ENCODE results near the gene C19orf25. TPM values are rescaled to one million over a fixed set of nuclear protein-coding genes. Genes with fewer than 3 reads are reported as not detected.

Gene C19orf25
- total and polyA plus RNA-seq, 2 of the 13 experiments (the other 11 are each of a cell fraction or from before 2014, with no cell fraction given) = 14.2 to 32.4 TPM

- no peak for TF ChIP-seq GTF3A (CRISPR knock-in tag; conservative IDR thresholded peaks at IDR 0.05)
- TF ChIP-seq MEIS2 (CRISPR knock-in tag; IDR thresholded peaks at IDR 0.05) = peak; percentile 14; the same call in 1 of the 2 replicates
- TF ChIP-seq ZNF33A (CRISPR knock-in tag; IDR thresholded peaks at IDR 0.05; ENCODE audit: borderline replicate concordance) = no peak
- no peak for TF ChIP-seq ATF6 (CRISPR knock-in tag; conservative IDR thresholded peaks at IDR 0.05)
- peak; percentile 51; the same call in 1 of the 2 replicates for TF ChIP-seq PHF21A (CRISPR knock-in tag; IDR thresholded peaks at IDR 0.05)
- TF ChIP-seq ZMYM3 (CRISPR knock-in tag; IDR thresholded peaks at IDR 0.05) = peak; percentile 99
- peak; percentile 79 for TF ChIP-seq ETV5 (CRISPR knock-in tag; IDR thresholded peaks at IDR 0.05; ENCODE audit: borderline replicate concordance)
- TF ChIP-seq, protein P1, sequence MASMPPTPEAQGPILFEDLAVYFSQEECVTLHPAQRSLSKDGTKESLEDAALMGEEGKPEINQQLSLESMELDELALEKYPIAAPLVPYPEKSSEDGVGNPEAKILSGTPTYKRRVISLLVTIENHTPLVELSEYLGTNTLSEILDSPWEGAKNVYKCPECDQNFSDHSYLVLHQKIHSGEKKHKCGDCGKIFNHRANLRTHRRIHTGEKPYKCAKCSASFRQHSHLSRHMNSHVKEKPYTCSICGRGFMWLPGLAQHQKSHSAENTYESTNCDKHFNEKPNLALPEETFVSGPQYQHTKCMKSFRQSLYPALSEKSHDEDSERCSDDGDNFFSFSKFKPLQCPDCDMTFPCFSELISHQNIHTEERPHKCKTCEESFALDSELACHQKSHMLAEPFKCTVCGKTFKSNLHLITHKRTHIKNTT (CRISPR knock-in tag; IDR thresholded peaks at IDR 0.05) = no peak
- no peak for TF ChIP-seq ZBTB39 (CRISPR knock-in tag; IDR thresholded peaks at IDR 0.05)
- TF ChIP-seq ZNF572 (CRISPR knock-in tag; IDR thresholded peaks at IDR 0.05) = no peak
- TF ChIP-seq THYN1 (CRISPR knock-in tag; IDR thresholded peaks at IDR 0.05; ENCODE audit: borderline replicate concordance, low read depth) = no peak
- no peak for TF ChIP-seq MED1 (CRISPR knock-in tag; IDR thresholded peaks at IDR 0.05)
- no peak for TF ChIP-seq REPIN1 (CRISPR knock-in tag; IDR thresholded peaks at IDR 0.05; ENCODE audit: borderline replicate concordance, low read depth)
- no peak for TF ChIP-seq CENPX (CRISPR knock-in tag; IDR thresholded peaks at IDR 0.05)
- TF ChIP-seq ZNF773 (CRISPR knock-in tag; IDR thresholded peaks at IDR 0.05; ENCODE audit: borderline replicate concordance) = no peak
- TF ChIP-seq GTF2F1 (IDR thresholded peaks at IDR 0.05; ENCODE audit: low read length) = no peak
- TF ChIP-seq ZNF326 (CRISPR knock-in tag; IDR thresholded peaks at IDR 0.05; ENCODE audit: borderline replicate concordance) = no peak
- TF ChIP-seq ZNF879 (CRISPR knock-in tag; IDR thresholded peaks at IDR 0.05) = no peak
- no peak for TF ChIP-seq NCOA5 (CRISPR knock-in tag; IDR thresholded peaks at IDR 0.05)
- TF ChIP-seq CERS6 (CRISPR knock-in tag; IDR thresholded peaks at IDR 0.05) = no peak
- TF ChIP-seq ZNF878 (CRISPR knock-in tag; IDR thresholded peaks at IDR 0.05) = no peak
- no peak for TF ChIP-seq ZSCAN5A (CRISPR knock-in tag; IDR thresholded peaks at IDR 0.05; ENCODE audit: borderline replicate concordance)
Measured at GRCh38 chr19:1512671-1513498, 33.9 kb upstream of the C19orf25 start, which contains the start of gene ADAMTSL5 (continued).
